GM18907 (cell line): Measurements from ENCODE around the gene NCLN.
"Not testable (repeated sequence)": the region's sequence is repeated elsewhere in the genome, so short reads cannot be mapped to it uniquely, and the experiment has no call there.

Source experiments
- ATAC-seq: cut with Tn5 transposase; IDR thresholded peaks from one replicate; pipeline ENCODE4 v1.9.1; 2021; ENCODE audit warnings: mild to moderate bottlenecking, moderate library complexity; ENCODE audit not compliant: unreplicated experiment

Gene NCLN

DNA sequence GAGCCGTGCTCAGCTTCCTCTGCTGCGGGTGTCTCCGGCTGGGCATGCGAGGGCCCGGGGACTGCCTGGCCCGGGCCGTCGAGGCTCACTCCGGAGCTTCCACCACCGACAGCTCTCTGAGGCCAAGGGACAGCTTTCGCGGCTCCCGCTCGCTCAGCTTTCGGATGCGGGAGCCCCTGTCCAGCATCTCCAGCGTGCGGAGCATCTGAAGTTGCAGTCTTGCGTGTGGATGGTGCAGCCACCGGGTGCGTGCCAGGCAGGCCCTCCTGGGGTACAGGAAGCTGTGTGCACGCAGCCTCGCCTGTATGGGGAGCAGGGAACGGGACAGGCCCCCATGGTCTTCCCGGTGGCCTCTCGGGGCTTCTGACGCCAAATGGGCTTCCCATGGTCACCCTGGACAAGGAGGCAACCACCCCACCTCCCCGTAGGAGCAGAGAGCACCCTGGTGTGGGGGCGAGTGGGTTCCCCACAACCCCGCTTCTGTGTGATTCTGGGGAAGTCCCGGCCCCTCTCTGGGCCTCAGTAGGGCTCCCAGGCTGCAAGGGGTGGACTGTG is 5.9 kb upstream of the NCLN start:
- ATAC-seq = no peak

DNA sequence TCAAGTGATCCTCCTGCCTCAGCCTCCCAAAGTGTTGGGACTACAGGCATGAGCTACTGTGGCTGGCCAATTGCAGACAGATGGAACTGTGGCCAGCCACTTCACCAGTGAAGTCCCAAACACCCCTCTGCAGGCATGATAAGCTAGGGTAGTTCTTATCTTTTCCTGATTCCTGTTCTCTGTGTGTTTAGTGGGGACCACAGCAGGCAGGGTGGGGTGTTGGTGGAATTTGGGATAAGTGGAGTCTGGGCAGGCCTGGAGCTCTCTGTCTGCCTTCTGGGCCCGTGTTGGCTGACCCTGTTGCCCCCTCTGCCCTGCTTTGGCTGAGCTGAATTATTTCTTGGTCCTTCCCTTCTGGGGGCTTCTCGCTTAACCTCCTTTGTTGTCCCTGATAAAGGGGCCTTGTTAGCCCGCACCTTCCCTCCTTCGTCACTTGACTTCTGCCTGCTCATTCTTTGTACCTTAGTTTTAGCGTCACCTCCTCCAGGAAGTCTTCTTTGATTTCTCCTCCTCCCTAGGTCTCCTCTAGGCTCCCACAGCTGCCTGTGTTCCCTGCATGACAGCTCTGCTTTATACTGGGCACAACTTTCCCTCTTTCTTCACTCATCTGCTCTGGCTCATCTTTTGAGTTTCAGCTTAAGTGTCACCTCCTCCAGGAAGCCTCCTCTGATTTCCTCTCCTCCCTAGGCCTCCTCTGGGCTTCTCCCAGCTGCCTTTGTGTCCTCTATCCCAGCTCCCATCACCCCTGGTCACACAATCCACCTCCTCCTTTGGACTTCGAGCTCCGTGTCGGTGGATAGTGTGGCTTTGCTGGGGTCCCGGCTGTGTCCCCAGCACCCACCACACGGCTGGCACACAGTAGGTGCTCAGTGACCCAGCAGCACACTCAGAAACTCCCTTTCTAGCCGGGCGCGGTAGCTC is 1.7 kb upstream of the NCLN start:
- ATAC-seq = no peak

DNA sequence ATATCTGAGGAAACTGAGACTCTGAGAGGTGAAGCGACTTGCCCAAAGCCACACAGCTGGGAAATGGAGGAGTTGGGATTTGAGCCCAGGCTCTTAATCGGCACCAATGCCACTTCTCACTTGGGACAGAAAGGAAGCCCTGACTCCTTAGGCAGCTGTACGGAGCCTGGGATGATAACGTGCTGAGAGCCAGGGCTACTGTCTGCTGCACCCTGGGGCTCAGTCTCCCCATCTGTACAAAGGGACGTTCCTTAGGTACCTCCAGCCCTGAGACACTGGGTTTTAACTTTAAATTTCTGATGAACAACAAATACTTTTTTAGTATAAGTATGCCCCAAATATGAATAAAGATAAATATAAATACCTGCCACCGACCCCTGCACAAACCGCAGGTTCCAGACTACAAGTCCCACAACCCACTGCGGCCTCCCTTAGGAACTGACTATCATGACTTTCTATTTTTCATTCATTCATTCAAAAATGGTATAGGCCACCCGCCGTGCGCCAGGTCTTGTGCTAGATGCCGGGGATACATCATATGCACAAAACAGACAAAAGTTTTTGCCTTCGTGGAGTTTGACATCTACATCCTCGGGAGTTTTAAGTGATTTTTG is 776 bp upstream of the NCLN start:
- ATAC-seq = peak; percentile 29

DNA sequence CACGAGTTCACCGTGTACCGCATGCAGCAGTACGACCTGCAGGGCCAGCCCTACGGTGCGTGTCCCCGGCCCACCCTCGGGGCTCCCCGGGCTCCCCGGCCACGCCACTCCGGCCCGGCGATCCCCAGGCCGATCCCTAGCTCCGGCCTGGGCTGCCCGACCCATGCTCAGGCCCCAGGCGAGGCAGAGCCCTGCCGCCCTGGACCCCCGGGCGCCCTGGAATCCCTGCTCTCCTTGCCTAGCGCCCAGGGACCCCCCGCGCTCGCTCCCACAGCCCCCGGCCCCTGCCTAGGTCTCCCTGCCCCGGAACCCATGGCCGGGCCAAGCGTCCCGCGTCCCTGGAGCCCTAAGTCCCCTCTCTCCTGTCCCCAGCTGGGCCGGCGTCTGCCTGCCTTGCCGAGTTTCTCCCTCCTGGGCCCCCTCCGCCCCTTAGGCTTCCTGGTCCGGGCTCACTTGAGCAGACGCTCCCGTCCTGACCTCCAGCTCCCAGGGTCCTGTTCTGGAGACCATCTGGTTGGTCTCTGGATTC is 494 bp downstream of the NCLN start:
- ATAC-seq = peak; percentile 25

DNA sequence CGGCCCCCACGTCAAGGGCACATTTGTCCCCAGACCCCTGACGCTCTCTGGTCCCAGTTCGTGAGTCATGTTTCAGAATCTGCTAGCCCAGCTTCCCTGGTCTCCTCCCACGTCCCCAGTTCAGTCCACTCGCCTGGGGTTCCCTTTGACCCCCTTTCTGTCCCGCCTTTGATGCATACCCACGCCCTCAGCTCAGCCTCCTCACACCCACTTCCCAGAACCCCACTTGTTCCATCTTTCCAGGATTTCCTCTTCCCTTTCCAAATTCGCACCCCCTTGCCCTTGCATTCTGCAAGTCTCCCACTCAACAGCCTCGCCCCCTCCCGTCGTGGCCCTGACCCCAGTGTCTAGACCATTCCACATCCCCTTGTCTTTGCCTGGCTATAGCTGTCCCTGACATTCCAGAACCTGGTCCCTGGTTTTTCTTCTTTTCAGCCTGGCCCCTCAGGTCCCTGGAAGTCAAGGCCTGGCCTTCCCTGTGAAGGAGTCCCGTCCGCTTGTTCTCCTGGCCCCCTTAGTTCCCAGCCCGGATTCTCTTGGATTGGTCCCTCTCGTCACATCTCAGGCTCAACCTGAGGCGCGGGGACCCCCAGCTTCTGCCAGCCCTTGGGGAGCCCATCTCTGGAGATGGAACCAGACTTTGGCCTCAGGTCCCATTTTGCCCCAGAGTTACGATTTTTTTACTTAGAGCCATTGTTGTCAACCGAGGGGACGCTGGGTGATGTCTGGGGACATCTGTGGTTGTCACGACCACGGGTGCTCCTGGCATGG is 1.3 kb downstream of the NCLN start:
- no peak for ATAC-seq

DNA sequence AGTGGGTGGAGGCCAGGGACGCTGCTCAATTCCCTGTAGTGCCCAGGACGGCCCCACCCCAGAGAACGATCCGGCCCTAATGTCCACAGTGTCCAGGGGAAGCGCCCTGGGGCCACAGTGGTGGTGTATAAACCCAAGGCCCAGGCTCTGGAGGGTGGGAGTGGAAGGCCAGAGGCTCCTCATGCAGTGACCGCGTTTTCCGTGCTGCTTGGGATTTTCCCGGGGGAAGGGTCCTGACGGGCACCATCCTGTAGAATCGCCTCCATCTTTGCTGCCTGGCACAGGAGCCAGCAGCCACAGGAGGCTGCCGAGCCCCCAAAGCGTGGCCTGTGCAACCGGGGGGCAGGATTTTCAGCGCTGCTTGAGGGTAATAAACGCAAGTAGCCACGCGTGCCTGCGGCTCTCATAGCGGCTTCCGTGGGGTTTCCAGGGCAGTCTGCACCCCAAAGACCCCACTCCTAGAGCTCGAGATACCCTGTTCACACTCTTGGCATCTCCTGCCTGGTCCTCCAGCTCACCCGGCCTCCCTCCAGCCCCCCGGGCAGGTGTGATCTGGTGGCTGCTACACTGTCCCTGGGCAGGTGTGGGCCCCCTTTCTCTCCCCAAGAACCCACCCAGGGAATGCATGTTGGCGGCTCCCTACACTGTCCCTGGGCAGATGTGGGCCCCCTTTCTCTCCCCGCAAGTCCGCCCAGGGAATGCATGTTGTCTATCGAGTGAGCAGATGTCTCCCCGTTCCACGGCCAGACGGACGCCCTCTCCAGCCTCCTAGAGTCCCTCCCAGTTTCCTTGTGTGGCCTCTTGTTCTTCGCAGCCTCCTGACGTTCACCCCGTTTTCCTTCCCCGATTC is 2.2 kb downstream of the NCLN start:
- ATAC-seq = no peak

DNA sequence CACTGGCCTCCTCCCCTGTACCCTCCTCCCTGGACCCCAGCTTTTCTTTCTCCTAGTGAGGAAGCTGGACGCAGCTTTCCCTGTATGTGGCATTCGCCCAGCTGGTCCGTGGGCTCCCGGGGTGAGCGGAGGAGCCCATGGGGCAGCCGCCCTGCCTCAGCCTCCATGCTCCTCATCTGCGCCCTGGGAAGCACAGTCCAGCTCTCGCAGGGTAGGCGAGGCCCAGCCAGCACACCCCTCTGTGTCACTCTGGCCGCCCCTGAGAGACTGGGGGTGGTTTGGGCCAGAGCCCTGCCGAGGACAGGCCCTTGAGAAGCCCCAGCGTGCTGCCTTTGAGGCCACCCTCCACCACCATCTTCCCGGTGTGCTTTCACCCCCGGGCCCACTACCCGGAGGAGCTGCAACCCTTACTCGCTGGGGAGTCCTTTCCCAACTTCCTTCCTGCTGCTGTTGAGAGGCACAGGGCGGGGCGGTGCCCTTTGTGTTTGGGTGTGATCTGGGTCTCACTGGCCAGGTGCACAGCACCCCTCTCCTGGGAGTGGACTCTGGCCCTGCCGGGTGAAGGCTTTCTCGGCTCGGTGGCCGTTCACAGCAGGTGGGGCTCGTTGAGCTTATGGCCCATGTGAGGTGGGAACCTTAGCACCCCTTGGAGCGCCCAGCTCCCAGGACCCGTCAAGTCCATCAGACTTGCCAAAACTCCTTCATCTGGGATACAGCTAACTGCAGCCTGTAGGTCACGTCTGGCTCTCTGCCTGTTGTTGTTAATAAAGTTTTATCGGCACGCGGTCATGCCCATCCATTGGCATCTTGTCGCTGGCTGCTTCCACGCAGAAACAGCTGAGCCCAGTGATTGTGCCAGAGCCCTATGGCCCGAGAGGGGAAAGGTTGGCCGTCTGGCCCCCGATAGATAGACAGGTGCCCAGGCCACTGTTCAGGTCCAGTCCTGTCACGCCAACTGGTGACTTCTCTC is 3.2 kb downstream of the NCLN start:
- ATAC-seq = no peak

DNA sequence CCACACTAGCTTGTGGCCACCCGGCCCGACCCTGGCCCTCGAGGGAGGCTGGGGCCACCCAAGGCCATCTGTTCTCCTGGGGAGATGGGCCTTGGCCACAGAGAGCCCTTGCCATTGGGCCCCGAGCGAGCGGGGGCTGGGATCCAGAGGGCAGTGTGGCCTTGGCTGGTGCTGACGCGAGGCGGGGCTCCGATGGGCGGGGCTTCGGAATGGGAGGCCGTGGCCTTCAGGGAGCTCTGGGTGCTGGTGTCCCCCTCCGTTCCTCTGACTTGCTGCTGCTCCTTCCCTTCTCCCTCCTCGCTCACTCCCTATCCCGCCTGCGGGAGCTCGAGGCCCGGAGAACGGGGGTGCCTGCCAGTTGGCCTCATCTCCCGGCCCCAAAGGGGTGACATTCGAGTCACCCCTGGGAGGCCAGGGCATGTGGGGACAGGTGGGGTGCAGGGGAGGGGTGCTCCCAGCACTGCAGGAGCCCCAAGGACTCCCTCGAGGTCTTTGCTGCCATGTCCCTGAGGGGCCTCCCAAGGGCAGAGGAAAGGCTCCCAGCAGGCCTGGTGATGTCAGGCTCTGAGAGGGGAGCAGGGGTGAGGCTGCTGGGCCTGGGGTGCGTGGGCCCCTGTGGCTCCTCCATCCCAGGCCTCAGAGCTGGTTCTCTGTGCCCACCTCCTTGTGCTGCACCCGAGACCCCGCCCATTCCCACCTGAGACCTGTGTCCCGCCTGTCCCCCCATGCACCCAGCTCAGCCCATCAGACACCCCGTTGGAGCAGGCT is 4.2 kb downstream of the NCLN start:
- ATAC-seq = no peak

DNA sequence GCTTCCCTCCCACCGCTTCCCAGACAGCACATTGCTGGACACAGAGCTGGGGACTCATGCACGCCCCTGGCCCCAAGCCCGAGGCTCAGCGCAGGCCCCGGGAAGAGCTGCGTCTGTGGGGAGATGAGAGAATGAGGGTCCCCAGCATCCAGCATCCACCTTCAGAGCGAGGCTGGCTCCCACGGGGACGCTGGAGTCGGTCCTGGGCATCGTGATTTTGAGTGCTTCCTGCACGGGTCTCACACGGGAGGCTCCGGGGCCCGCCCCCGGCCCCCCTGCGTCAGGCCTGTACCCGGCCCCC is 4.7 kb downstream of the NCLN start:
- no peak for ATAC-seq

DNA sequence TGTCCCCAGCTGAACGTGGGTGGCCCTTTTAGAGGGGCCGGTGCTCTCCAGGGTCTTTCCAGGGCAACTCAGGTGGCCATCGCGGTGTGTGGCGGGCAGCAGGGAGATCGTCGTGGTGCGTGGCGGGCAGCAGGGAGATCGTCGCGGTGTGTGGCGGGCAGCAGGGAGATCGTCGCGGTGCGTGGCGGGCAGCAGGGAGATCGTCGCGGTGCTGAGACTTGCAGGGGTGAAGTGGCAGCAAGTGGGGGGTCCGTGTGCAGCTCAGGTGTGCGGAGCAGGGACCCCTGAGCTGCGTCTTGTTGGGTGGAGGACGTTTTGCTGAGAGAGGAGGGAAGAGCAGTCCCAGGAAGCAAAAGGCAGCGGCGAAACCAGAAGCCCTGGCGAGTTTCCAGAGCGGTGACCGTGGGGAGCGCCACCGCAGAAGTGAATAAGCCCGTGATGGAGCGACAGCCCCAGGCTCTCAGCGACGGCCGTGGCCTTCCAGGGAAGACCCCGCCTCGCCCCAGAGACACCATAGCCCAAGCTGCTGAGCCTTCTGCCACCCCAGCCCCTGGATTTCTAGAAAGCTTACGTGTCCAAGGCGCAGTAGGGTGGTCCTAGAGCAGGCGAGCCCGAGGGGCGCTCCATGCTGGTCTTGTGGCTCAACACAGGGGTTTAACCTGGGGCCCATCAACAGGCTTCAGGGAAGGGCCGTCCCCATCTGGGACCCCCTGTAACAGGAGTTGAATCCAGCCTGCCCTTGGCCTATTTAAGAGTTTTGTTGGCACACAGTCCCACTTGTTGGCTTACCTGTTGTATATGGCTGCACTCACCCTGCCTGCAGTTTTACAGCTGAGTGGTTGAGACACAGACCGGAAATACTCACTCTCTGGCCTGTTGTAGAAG is 5.4 kb downstream of the NCLN start:
- no peak for ATAC-seq

DNA sequence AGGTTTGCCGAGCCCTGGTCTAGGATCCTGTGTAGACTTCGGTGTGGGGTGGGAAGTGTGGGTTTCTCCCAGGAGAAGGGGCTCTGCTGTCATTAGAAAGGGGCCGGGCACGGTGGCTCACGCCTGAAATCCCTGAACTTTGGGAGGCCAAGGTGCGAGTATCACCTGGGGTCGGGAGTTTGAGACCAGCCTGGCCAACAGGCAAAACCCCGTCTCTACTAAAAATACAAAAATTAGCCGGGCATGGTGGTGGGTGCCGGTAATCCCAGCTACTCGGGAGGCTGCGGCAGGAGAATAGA is 6.0 kb downstream of the NCLN start:
- ATAC-seq = not testable (repeated sequence)

DNA sequence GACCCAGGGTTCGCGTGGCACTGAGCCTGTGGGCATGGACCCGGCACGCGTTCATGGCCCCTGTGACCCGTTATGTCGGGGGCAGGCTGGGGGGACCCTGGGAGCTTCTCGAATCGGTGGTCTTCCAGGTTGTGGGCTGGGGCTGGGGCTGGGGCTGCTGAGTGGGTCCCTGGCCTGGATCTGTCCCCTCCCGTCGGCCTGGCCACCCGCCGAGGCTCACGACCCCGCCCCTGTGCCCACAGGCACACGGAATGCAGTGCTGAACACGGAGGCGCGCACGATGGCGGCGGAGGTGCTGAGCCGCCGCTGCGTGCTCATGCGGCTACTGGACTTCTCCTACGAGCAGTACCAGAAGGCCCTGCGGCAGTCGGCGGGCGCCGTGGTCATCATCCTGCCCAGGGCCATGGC is 6.5 kb downstream of the NCLN start:
- no peak for ATAC-seq

DNA sequence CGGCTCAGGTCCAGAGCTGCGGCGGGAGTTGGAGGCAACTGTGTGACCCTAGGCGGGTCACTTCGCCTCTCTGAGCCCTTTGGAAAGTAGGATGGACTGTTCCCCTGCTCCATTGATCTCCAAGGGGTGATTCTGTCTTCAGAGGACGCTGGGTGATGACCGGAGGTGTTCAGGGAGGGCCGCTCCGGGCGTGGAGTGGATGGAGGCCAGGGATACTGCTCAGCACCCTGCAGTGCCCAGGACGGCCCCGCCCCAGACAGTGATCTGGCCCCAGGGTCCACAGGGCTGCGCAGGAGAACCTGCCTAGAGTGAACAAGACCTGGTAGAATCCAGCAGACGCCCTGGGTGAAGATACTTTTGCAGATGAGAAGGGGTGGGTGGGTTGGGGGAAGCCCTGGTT is 7.0 kb downstream of the NCLN start:
- ATAC-seq = no peak

DNA sequence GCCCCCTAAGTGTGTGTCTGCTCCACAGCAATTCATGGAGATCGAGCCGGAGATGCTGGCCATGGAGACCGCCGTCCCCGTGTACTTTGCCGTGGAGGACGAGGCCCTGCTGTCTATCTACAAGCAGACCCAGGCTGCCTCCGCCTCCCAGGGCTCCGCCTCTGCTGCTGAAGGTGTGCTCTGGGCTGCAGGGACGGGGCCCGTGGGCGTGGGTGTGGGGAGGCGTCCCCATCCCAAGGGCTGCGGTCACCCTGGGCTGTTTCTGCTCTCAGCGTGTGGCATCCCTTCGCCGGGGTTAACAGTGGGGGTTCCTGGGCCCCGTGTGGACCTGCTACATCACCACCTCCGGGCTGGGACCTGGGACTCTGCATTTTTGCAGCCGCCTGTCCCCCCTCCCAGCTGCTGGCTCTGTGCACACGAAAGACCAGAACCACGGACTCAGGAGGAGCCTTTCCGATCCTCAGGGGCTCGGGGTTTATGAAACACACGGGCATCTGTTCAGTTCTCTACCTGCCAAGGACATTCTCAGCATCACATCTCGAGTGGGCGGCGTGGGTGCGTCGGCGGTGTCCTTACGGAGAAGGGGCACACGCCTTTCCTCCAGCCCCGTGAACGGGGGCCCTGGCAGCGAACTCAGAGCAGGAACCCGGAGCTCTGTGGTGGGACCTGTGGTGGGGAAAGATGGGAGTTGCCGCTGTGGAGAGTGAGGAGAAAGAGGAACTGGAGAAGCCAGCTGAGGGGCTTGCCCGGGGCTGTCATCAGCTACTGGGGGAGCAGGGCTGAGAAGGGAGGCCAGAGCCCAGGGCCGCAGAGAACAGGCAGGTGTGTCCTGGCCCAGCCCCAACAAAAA is 7.8 kb downstream of the NCLN start:
- ATAC-seq = no peak

DNA sequence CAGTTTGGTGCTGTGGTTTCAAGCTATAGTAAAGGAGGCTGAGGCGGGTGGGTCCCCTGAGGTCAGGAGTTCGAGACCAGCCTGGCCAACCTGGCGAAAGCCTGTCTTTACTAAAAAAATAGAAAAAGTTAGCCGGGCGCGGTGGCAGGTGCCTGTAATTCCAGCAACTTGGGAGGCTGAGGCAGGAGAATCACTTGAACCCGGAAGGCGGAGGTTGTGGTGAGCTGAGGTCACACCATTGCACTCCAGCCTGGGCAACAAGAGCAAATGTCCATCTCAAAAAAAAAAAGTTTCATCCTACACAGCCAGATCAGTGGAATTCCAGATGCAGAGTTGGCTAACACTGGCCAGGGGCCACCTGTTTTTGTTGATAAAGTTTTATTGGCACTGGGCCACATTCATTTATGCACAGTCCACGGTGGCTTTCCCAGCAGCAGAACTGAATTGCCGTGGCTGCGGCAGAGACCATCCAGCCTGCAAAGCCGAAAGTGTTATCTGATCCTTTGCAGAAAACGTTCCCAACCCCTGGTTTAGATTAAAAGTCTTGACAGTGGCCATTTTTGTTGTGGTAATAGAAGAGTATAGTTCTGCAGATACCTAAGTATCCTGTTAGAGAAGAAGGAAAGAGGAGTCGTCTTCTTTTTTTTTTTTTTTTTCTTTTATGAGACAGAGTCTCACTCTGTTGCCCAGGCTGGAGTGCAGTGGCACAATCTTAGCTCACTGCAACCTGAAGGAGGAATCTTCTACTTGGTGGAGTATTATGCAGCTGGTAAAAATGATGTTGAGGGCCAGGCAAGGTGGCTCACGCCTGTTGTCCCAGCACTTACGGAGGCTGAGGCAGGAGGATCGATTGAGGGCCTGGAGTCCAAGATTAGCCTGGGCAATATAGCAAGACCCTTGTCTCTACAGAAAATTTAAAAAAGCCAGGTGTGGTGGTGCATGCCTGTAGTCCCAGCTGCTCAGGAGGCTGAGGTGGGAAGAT is 8.7 kb downstream of the NCLN start:
- ATAC-seq = no peak
